AG08395 (cell line): ENCODE measurements around the gene PPP1R12C.
A peak's percentile ranks its signal among the peaks of the same experiment; 100 is the strongest.
"Not testable (repeated sequence)": the region's sequence is repeated elsewhere in the genome, so short reads cannot be mapped to it uniquely, and the experiment has no call there.

ENCODE experiments used
- DNase-seq: peaks from one replicate; pipeline ENCODE4 v3.0.0; 2012; ENCODE audit warnings: mixed read lengths, low spot score

Gene PPP1R12C

GRCh38 chr19:55071913-55072312 is 45.5 kb downstream of the PPP1R12C start:
- DNase-seq: no peak

DNA sequence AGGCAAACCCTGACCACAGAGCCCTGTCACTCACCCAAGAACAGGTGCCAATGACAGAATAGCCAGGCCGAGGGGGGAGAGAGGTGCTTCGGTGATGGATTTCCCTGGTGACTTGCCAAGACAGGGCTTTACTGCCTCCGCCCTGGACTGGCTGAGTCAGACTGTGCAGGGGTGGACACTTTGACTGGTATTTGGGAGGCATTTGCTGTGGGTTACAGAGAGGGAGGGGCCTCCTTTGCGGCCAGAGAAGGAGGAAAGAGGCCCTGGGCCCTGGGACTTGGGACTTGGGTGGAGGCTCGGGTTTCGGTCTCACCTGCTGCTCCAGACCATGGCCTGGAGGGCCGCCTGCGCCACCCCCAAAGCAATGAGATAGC is 46.3 kb downstream of the PPP1R12C start:
- DNase-seq: peak; percentile 74

DNA sequence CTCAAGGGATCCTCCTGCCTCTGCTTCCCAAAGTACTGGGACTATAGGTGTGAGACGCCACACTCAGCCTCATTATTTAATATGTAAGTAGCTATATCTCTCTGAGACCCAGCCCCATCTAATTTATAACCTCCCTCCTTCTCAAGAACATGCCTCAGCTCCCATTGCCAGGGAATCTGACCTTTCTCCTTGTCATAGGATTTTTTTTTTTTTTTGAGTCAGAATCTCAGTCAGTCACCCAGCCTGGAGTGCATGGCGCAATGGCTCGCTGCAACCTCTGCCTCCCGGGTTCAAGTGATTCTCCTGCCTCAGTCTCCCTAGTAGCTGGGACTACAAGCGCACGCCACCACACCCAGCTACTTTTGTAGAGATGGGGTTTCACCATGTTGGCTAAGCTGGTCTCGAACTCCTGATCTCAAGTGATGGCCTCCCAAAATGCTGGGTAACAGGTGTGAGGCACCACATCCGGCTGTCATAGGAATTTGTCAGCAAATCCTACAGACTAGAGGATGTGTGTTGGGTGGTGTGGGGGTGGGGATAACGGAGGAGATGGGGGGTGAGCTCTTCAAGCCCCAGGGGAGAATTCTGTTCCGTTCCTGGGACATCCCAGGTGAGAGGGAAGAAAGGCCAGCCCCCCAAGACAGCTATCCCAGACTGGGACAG is 46.8 kb downstream of the PPP1R12C start:
- DNase-seq: no peak

GRCh38 chr19:55069865-55070197 is 47.6 kb downstream of the PPP1R12C start:
- no peak for DNase-seq

DNA sequence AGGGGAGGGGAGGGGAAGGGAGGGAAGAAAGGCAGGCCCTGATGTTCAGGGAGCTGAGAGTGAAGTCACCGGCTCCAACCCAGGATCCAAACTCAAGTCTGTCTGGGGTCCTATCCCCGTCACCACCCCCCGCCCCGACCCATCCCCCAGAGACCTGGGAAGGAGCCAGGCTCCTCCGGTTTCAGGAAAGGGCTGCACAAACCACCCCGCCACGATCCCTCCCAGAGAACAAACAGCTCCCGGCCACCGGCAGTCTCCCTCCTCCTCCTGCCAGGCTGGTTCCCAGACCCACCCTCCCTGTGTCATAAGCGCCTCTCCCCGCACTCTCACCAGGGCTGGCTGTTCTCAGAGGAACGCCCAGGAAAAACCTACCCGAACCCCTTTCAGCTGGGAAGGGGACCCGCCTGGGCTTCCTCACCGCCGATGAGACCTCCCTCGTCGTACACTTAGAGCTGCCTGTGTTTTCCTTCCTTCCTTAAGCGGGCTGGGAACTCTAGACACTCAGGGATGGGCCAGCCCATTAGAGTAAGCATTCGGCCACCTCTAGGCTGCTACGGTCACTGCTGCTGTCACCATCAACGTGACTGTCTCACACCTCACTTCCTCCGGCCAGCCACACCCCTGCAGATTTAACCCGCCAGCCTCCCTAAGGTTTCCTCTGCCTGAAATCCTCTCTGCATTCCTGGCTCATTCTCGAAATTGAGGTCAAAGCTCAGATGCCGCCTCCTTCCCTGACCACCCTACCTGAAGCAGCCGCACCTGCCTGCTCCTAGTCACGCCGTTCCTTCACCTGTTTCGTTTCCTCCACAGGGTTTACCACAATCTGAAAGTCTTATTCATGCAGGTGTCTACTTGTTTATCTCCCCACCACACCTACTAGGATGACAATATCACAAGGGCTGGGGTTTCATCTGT is 48.2 kb downstream of the PPP1R12C start:
- DNase-seq: no peak

DNA sequence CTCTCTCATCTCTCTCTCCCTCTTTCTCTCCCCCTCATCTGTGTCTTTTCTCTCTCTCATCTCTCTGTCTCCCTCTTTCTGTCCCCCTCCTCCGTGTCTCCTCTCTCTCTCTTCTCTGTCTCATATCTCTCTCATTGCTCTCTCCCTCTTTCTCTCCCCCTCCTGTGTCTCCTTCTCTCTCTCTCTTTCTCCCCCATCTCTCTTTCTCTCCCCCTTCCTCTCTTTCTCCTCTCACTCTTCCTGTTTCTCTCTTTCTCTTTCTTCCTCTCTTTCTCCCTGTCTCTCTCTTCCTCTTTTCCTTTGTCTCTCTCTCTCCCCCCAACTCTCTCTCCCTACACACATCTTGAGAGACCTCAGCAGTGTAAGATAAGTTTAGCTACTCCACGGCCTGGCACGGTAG is 49.6 kb downstream of the PPP1R12C start:
- DNase-seq: no peak

GRCh38 chr19:55066107-55066709 is 51.2 kb downstream of the PPP1R12C start:
- no peak for DNase-seq

- not testable (repeated sequence) for DNase-seq
Measured at GRCh38 chr19:55065516-55065915, 51.9 kb downstream of the PPP1R12C start.

- DNase-seq: no peak
Measured at GRCh38 chr19:55063492-55063843, 54.0 kb downstream of the PPP1R12C start.

GRCh38 chr19:55062735-55063491 is 54.5 kb downstream of the PPP1R12C start, which contains the start of gene RDH13:
Gene RDH13, minus strand, starts transcription at chr19:55063148. Its CDS starts 116 bp downstream, at chr19:55063032.
- DNase-seq: peak; percentile 99

DNA sequence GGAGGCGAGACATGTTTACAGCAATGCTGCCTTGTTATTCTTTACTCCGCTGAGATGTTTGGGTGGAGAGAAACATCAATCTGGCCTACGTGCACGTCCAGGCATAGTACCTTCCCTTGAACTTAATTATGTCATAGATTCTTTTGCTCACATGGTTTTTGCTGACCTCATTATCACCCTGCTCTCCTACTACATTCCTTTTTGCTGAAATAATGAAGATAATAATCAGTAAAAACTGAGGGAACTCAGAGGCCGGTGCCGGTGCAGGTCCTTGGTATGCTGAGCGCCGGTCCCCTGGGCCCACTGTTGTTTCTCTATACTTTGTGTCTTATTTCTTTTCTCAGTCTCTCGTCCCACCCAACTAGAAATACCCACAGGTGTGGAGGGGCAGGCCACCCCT is 57.1 kb downstream of the PPP1R12C start:
- DNase-seq: not testable (repeated sequence)

GRCh38 chr19:55058781-55059610 is 58.4 kb downstream of the PPP1R12C start:
- no peak for DNase-seq

DNA sequence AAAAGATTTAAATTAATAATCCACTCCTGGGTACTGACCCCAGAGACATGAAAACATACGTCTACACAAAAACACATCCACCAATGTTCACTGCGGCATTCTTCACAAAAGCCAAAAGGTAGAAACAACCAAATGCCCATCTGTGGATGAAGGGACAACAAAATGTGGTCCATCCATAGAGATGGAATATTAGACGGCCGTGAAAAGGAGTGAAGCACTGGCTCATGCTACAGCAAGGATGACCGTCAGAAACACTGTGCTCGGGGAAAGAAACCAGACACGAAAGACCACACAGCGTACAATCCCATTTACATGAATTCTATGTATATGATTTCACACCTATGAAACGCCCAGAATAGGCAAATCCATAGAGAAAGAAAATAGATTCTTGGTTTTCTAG is 60.6 kb downstream of the PPP1R12C start:
- DNase-seq: no peak

DNA sequence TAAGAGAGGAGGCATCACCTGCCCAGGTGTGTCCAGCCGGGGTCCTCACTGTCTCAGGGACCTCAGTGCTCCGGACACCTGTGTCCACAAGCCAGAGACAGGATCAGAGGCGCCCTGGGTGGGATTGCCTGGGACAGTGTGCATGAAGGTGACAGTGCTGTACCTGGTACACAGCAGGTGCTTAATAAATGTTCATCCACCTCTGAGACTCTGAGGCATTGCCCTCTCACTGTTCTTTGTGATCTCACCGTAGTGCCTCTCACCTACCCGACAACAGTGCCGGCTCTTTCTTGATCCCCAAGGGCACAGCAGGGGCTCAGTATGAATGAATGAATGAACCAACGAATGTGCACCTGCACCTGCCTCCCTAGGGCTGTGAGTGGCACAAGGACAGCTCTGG is 63.7 kb downstream of the PPP1R12C start:
- DNase-seq: no peak

DNA sequence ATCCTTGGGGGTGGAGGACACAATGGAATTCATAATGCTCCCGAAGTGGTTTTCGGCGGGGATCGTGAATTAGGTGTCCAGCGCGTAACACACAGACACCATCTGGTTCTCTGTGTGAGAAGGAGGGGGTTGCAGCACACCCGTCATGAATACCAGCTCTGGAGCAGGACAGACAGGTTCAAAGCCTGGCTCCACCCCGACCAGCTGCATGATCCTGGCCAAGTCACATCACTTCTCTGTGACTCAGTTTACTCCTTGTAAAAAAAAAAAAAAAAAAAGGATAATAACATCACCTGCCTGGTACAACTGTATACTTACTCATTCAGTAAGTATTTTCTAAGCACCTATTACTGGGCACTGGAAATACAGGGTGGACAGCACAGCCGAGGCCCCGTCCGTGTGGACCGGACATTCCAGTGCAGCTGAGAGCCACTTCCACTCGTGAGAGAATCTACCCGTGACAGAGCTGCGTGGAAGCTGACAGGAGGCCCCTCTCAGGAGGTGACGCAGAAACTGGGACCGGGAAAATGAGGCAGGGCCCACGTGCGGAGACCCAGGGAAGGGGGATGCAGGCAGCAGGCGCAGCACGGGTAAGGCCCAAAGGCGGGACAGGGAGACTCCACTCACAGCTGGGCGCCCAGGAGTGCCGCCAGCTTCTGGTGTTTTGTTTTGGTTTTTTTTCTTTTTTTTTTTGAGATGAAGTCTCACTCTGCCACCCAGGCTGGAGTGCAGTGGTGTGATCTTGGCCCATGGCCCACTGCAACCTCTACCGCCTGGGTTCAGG is 66.5 kb downstream of the PPP1R12C start:
- no peak for DNase-seq

DNA sequence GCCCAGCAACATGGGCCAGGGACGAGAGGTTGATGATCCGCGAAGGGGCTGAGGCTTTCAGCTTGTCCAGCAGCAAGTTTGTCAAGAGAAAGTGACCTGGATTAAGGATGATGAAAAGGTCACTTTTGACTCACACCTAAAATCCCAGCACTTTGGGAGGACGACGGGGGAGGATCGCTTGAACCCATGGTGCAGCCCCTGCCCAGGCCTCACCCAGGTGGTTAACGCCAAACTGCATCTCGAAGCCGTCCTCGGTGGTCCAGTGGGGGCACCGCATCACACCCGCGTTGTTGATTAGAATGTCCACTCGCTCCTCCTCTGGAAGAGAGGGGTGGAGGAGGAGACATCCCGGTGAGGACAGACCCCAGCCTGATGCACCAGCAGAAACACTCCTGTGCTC is 69.0 kb downstream of the PPP1R12C start:
- no peak for DNase-seq

DNA sequence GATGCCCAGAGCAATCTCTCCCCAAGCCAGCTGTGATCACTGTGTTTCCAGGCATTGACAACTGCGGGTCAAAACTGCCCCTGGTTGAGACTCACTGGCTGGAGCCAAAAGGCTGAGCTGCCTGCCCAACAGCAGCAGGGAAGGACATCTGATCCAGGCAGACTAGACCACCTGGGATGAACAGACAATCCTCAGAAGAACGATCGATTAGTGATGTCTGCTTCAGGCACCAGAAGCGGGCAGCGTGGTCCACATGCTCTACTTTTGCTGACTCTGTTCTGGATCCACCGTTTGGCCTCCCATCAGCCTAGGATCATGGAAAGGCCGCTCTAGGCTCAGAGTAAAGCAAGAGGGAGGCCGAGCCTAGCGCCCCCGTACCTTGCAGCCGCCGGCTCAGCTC is 69.5 kb downstream of the PPP1R12C start:
- DNase-seq: no peak

DNA sequence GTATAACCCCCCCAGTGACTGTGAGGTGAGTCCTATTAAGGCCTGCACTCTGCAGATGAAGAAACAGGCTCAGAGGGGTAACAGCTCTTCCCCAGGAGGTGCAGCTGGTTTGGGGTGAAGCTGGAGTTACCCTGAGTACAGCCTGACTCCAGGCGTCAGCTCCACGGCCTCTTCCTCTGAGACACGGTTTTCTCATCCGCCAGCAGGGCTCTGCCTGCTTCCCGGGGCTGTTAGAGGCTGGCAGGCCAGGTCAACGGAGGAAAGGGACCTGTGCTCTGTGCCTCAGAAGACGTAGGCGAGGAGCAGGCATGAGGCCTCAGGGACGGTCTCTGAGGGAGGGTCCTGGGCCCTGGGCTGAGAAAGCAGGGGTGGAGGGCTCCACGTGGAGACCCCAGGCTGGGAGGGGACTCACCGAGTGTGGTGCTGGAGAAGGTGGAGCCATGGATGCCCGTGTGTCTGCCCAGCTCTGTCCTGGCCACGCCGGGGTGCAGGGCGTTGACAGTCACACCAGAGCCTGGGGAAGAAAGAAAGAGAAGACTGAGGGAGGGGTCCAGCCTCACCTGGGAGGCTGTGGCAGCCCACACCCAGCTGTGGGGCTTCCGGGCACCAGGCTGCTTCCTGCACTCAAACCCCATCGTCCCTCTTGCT is 70.3 kb downstream of the PPP1R12C start:
- no peak for DNase-seq

- no peak for DNase-seq
Measured at GRCh38 chr19:55044771-55045716, 72.4 kb downstream of the PPP1R12C start.
